HG03558 (cell line): Measurements from ENCODE around the gene GPR55.

Experiments used
- ATAC-seq: cut with Tn5 transposase; IDR thresholded peaks from one replicate; pipeline ENCODE4 v1.9.1; 2021; ENCODE audit warnings: moderate number of reproducible peaks; ENCODE audit not compliant: unreplicated experiment; ENCODE audit errors: extremely low read depth

The GPR55 gene

GRCh38 chr2:230888824-230889400 is 36.1 kb downstream of the GPR55 start:
- no peak for ATAC-seq

DNA sequence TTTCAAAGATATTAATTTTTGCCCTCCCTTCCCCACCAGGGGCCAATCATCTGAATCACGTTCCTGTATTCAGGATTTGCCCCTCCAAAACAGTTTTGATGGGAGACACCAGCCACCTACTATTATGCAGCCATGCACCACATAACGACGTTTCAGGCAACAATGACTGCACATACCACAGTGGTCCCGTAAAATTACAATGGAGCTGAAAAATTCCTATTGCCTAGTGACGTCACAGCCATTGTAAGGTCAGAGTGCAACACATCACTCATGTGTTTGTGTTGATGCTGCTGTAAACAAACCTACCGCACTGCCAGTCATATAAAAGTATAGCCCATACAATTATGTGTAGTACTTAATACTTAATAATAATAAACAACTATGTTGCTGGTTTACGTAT is 37.7 kb downstream of the GPR55 start:
- no peak for ATAC-seq

DNA sequence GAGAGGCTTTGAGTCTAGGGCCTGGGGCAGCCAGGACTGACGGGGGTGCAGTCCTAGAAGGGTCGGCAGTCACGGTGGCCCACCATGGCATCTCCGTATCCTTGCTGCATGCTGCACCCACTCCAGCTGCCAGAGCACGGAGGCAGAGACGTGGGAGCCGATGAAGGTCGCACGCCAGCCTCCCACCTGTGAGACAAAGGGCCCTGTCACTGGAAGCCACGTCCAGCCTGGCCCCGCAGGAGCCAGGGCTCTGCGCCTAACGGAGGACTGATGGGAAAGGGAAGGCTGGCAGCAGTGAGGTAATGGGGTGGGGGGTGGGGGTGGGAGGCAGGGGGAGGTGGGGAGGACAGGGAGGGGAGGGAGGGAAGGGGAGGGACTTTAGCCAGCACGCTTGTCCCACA is 38.4 kb downstream of the GPR55 start:
- ATAC-seq = no peak

DNA sequence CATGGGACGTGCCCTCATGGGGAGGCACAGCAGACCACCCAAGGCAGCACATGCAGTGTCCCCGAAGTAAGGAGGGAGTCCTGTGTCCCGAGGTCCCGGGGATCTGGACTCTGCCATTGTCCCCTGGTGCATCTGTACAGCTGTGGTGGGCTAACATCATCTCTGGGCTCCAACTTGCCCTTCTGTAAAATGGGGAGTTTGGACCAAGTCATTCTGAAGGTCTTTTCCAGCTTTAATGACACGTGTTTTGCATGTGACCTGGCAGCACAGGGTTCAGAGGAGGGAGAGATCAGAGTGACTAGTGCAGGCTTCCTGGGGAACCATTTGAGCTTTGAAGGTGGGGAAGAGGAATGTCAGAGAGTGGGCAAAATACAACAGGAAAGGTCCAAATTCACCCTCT is 38.8 kb downstream of the GPR55 start:
- ATAC-seq = no peak

- no peak for ATAC-seq
Measured at GRCh38 chr2:230885463-230886130, 39.4 kb downstream of the GPR55 start.

DNA sequence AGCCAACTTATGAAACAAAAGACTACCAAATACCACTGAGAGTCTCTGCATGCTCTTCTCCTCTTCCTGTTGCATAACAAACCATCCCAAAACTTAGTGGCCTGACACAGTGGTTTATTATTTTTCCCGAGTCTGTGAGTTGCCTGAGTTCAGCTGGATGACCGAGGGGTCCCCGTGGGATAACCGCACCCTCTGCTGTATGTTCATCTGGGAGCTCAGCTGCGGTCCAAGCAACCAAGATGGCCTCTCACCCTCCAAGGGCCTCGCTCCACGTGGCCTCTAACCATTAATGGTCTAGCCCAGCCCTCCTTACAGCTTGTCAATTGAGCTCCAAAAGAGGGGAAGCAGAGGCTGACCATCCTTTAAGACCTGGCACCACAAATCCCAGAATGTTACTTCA is 43.2 kb downstream of the GPR55 start:
- ATAC-seq = no peak

DNA sequence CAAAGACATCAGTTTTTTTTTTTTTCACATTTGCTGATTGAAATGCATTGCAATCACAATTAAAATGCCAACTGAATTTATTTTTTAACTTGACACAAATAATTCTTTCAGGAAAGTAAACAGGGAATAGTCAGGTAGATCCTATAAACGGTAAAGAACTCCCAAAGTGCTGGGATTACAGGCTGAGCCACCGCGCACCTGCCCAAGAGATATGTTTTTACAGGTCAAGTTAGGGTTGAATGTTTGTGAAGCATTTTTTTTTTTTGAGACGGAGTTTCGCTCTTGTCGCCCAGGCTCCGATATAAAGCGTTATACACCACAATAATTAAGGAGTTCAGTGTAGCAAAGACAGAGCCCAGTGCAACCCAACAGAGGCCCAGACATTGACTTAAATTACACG is 45.2 kb downstream of the GPR55 start:
- ATAC-seq = no peak

- no peak for ATAC-seq
Measured at GRCh38 chr2:230879271-230879882, 45.7 kb downstream of the GPR55 start.

- no peak for ATAC-seq
Measured at GRCh38 chr2:230878599-230879188, 46.3 kb downstream of the GPR55 start.

DNA sequence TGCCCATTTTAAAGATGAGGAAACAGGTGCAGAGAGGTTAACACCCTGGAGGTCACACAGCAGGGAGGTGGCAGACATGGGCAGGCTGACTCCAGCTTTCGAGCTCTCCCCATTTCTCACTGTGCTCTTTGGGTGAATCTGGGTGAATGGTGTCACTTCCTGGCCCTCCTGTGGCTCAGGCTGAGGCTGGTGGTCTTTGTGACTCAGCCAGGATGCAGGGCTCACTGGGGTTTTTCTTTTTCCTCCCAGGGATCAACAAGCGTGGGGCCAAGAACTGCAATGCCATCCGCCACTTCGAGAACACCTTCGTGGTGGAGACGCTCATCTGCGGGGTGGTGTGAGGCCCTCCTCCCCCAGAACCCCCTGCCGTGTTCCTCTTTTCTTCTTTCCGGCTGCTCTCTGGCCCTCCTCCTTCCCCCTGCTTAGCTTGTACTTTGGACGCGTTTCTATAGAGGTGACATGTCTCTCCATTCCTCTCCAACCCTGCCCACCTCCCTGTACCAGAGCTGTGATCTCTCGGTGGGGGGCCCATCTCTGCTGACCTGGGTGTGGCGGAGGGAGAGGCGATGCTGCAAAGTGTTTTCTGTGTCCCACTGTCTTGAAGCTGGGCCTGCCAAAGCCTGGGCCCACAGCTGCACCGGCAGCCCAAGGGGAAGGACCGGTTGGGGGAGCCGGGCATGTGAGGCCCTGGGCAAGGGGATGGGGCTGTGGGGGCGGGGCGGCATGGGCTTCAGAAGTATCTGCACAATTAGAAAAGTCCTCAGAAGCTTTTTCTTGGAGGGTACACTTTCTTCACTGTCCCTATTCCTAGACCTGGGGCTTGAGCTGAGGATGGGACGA is 47.1 kb downstream of the GPR55 start:
- no peak for ATAC-seq

GRCh38 chr2:230877116-230877758 is 47.8 kb downstream of the GPR55 start:
- ATAC-seq = no peak

- ATAC-seq = no peak
Measured at GRCh38 chr2:230875347-230876315, 49.4 kb downstream of the GPR55 start.

DNA sequence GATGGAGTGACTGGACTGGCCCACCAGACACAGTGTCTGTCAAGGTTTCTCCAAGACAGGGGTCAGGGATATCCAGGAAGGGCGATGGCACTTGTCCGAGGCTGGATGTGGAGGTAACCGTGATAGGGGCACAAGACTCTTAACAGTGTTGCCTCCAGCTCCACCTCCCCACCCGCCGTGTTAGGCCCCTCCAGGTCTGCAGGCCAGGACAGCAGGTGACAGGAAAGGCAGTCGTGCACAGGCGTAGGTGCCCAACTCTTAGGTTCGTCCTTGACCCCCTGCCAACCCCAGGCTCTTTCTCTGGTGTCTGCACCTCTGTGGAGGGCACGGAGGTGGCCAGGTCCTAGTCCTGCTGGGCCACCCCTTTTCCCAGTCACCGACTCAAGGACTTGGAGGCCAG is 50.2 kb downstream of the GPR55 start:
- no peak for ATAC-seq

DNA sequence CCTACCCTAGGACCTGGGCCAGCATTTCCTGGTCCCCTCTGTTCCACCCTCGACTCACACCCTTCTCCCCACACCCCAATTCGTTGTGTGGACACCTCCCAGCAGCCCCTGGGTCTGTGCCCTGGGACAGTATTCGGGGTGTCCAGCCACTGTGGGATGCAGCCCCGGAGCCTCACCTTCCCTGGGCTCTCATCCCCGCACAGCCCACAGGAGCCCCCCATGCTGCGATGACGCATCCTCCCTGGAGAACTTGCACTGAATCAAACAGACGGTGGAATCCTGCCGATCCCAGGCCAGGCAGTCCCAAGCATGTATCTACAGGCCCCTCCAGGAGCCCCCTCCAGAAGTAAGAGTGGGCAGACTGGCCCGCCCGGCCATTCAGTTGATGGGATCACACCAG is 50.6 kb downstream of the GPR55 start:
- ATAC-seq = no peak

GRCh38 chr2:230873661-230874401 is 51.2 kb downstream of the GPR55 start:
- ATAC-seq = peak; percentile 45

DNA sequence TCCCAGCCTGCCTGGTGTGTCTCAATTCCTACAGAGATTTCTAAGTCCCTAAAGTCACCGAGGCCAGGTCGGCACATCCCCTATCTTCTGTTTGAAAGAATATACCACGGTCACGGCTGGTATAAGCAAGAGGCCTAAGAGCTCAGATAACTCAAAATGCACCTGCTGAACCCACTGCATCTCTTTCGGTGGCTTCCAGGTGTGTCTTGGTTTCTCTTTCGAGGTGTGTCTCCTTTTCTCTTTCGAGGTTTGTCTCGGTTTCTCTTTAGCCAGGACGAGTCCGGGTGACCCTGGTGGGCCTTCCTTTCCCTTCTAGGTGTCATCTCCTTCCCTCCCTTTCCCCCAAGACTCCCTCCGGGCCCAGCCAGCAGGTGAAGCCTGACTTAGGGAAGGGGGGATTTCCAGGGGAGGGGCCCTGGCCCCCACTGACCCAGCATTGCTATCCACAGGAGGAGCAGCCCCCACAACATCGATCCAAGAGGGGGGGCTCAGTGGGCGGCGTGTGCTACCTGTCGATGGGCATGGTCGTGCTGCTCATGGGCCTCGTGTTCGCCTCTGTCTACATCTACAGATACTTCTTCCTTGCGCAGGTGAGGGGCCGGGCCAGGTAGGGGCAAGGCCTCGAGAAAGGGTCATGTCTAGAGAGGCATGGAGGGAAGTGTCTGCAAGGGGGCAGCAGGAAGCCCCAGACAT is 51.9 kb downstream of the GPR55 start:
- ATAC-seq = peak; percentile 45

- ATAC-seq = no peak
Measured at GRCh38 chr2:230872151-230872967, 52.7 kb downstream of the GPR55 start.
